Mesenchymal stem cell (in vitro differentiated cells and primary cell): ENCODE measurements around the gene MYO1D.
"Not testable (repeated sequence)": the region's sequence is repeated elsewhere in the genome, so short reads cannot be mapped to it uniquely, and the experiment has no call there.

ENCODE experiments used
- DNase-seq: peaks from one replicate; pipeline ENCODE4 v3.0.0-alpha.2; 2013
- H2AFZ ChIP-seq: one replicate; pipeline ENCODE4 v1.6.1; 2013; ENCODE audit warnings: low read depth, mild to moderate bottlenecking, control low read depth, inconsistent platforms, low read length, moderate library complexity
- H2AK5ac ChIP-seq: 2 replicates; pipeline ENCODE4 v1.6.1; 2013; ENCODE audit warnings: low read length, moderate library complexity, mild to moderate bottlenecking, inconsistent platforms; ENCODE audit not compliant: severe bottlenecking
- H2BK120ac ChIP-seq: one replicate; pipeline ENCODE4 v1.6.1; 2013; ENCODE audit warnings: low read depth, mild to moderate bottlenecking, inconsistent platforms, low read length, moderate library complexity
- H2BK12ac ChIP-seq, 2 experiments: one replicate each; pipeline ENCODE4 v1.6.1; 2013; ENCODE audit warnings: inconsistent platforms in 2 of 2, low read length in 2 of 2, mild to moderate bottlenecking in 2 of 2, moderate library complexity in 2 of 2, control low read depth in 1 of 2
- H2BK15ac ChIP-seq: one replicate; pipeline ENCODE4 v1.6.1; 2013; ENCODE audit warnings: mild to moderate bottlenecking, low read depth, inconsistent platforms; ENCODE audit not compliant: poor library complexity, severe bottlenecking
- H2BK5ac ChIP-seq: 2 replicates; pipeline ENCODE4 v1.6.1; 2013; ENCODE audit warnings: low read depth, mild to moderate bottlenecking, low read length, control low read depth, inconsistent platforms; ENCODE audit not compliant: poor library complexity, severe bottlenecking
- H3K14ac ChIP-seq, 2 experiments: one replicate each; pipeline ENCODE4 v1.6.1; 2013; ENCODE audit warnings: inconsistent platforms in 2 of 2, low read length in 2 of 2, control low read depth in 1 of 2, mild to moderate bottlenecking in 1 of 2, moderate library complexity in 1 of 2
- H3K18ac ChIP-seq, 2 experiments: one replicate each; pipeline ENCODE4 v1.6.1; 2013; ENCODE audit warnings: inconsistent platforms in 2 of 2, low read length in 2 of 2, control low read depth in 1 of 2, low read depth in 1 of 2, mild to moderate bottlenecking in 1 of 2
- H3K23ac ChIP-seq, 2 experiments: one replicate each; pipeline ENCODE4 v1.6.1; 2013; ENCODE audit warnings: inconsistent platforms in 2 of 2, low read length in 2 of 2, mild to moderate bottlenecking in 2 of 2, moderate library complexity in 2 of 2, control low read depth in 1 of 2
- H3K27ac ChIP-seq: 2 replicates; pipeline ENCODE4 v1.5.1; 2013; ENCODE audit warnings: mild to moderate bottlenecking, moderate library complexity, low read length, control low read depth, inconsistent platforms; ENCODE audit not compliant: poor library complexity, severe bottlenecking
- H3K27me3 ChIP-seq, 2 experiments: 2 replicates each; pipeline versions ENCODE4 v1.6.1 to v1.7.0; 2013; ENCODE audit warnings: low read length in 2 of 2, mild to moderate bottlenecking in 2 of 2, moderate library complexity in 2 of 2, control low read depth in 1 of 2, inconsistent platforms in 1 of 2; ENCODE audit not compliant: control insufficient read depth in 1 of 2, insufficient read depth in 1 of 2
- H3K36me3 ChIP-seq, 2 experiments: 2 replicates each; pipeline versions ENCODE4 v1.6.1 to v1.7.0; 2013; ENCODE audit warnings: low read length in 2 of 2, control low read depth in 1 of 2, inconsistent platforms in 1 of 2, low read depth in 1 of 2, mild to moderate bottlenecking in 1 of 2; ENCODE audit not compliant: insufficient read depth in 2 of 2, control insufficient read depth in 1 of 2
- H3K4ac ChIP-seq, 2 experiments: one replicate each; pipeline ENCODE4 v1.6.1; 2013; ENCODE audit warnings: inconsistent platforms in 2 of 2, low read length in 2 of 2, mild to moderate bottlenecking in 2 of 2, moderate library complexity in 2 of 2, control low read depth in 1 of 2, low read depth in 1 of 2
- H3K4me1 ChIP-seq: 2 replicates; pipeline ENCODE4 v1.6.1; 2013; ENCODE audit warnings: low read depth, low read length, control low read depth; ENCODE audit not compliant: control insufficient read depth, insufficient read depth
- H3K4me2 ChIP-seq: 2 replicates; pipeline ENCODE4 v1.6.1; 2013; ENCODE audit warnings: low read length, mild to moderate bottlenecking, inconsistent platforms; ENCODE audit not compliant: poor library complexity, severe bottlenecking
- H3K4me3 ChIP-seq, 2 experiments: 2 replicates each; pipeline versions ENCODE4 v1.5.1 to v1.7.0; 2013; ENCODE audit warnings: low read length in 2 of 2, mild to moderate bottlenecking in 2 of 2, control low read depth in 1 of 2, low read depth in 1 of 2; ENCODE audit not compliant: insufficient read depth in 1 of 2
- H3K79me1 ChIP-seq: replicated peaks from 2 replicates; pipeline ENCODE4 v1.6.1; 2013; ENCODE audit warnings: mild to moderate bottlenecking, control low read depth, low read length, inconsistent platforms; ENCODE audit not compliant: poor library complexity, severe bottlenecking
- H3K9ac ChIP-seq: 2 replicates; pipeline ENCODE4 v1.7.0; 2013; ENCODE audit warnings: mild to moderate bottlenecking, low read length, moderate library complexity
- H3K9me3 ChIP-seq: 2 replicates; pipeline ENCODE4 v1.7.0; 2013; ENCODE audit warnings: mild to moderate bottlenecking, low read length; ENCODE audit not compliant: control insufficient read depth
- H4K8ac ChIP-seq: one replicate; pipeline ENCODE4 v1.6.1; 2013; ENCODE audit warnings: inconsistent platforms, mild to moderate bottlenecking, low read length, moderate library complexity
- H4K91ac ChIP-seq: one replicate; pipeline ENCODE4 v1.6.1; 2013; ENCODE audit warnings: mild to moderate bottlenecking, low read length, inconsistent platforms
- WGBS: methylation state at CpG from one replicate; pipeline ENCODE4 v1.1.7; 2013; ENCODE audit warnings: mixed read lengths; 5-methylcytosine and 5-hydroxymethylcytosine counted together

Gene MYO1D

DNA sequence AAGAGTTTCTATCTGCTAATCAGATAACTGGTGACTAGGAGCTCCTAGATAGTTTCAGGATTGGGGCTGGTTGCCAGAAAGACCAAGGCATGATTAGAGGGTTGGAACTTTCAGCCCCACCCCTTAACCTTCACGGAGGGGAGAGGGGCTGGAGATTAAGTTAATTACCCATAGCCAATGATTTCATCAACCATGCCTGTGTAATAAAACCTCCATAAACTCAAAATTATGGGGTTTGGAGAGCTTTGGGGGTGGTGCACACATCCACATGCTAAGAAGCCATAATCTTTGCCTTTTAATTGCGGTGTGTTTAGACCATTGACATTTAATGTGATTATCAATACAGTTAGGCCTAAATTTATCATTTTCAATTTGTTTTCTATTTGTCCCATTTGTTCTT, 228.5 kb downstream of the MYO1D start:
- no peak overlapping the region for H2BK12ac ChIP-seq
- H3K4me3 ChIP-seq = no peak overlapping the region
- H2BK120ac ChIP-seq = no peak overlapping the region
- peaks cover 0 to 69% of the 10 kb centered on the region in 2 experiments for H3K36me3 ChIP-seq
- no peak overlapping the region for H2AK5ac ChIP-seq
- H3K4ac ChIP-seq = no peak overlapping the region
- no peak overlapping the region for H2BK5ac ChIP-seq
- H3K4me1 ChIP-seq = no peaks in the 10 kb centered on the region
- no peak for DNase-seq
- no peak overlapping the region for H3K4me2 ChIP-seq
- H3K9ac ChIP-seq = no peak overlapping the region
- H2BK15ac ChIP-seq = no peak overlapping the region
- H4K91ac ChIP-seq = no peak overlapping the region
- peaks cover 23% of the 10 kb centered on the region for H3K9me3 ChIP-seq
- WGBS = no CpG with 5 or more reads among the region's 2 CpGs
- no peak overlapping the region for H3K14ac ChIP-seq
- H4K8ac ChIP-seq = no peak overlapping the region
- H3K18ac ChIP-seq = no peak overlapping the region
- no peak overlapping the region for H3K27ac ChIP-seq
- H3K23ac ChIP-seq = no peak overlapping the region
- H3K79me1 ChIP-seq = no peaks in the 10 kb centered on the region
- H3K27me3 ChIP-seq = no peaks in the 10 kb centered on the region
- H2AFZ ChIP-seq = no peak overlapping the region

- no peak overlapping the region for H3K4me2 ChIP-seq
- H2AFZ ChIP-seq = no peak overlapping the region
- H2BK12ac ChIP-seq = no peak overlapping the region
- no peak overlapping the region for H2AK5ac ChIP-seq
- H2BK5ac ChIP-seq = no peak overlapping the region
- H3K4me1 ChIP-seq = no peaks in the 10 kb centered on the region
- H3K9me3 ChIP-seq = peaks cover 23% of the 10 kb centered on the region
- H3K23ac ChIP-seq = no peak overlapping the region
- WGBS = 98% methylated on average over 2 of the region's 2 CpGs
- H3K4me3 ChIP-seq = no peak overlapping the region
- H4K8ac ChIP-seq = no peak overlapping the region
- no peak overlapping the region for H2BK15ac ChIP-seq
- H3K36me3 ChIP-seq = peaks cover 0 to 56% of the 10 kb centered on the region in 2 experiments
- no peak for DNase-seq
- no peak overlapping the region for H3K27ac ChIP-seq
- H4K91ac ChIP-seq = no peak overlapping the region
- H2BK120ac ChIP-seq = no peak overlapping the region
- H3K14ac ChIP-seq = no peak overlapping the region
- no peaks in the 10 kb centered on the region for H3K27me3 ChIP-seq
- no peak overlapping the region for H3K9ac ChIP-seq
- H3K4ac ChIP-seq = no peak overlapping the region
- H3K18ac ChIP-seq = no peak overlapping the region
- H3K79me1 ChIP-seq = no peaks in the 10 kb centered on the region
Measured at GRCh38 chr17:32646941-32647340, 230.0 kb downstream of the MYO1D start.

- H3K4me1 ChIP-seq = not testable (repeated sequence)
- WGBS = 93% methylated on average over 2 of the region's 2 CpGs
Measured at GRCh38 chr17:32641514-32641913, 235.4 kb downstream of the MYO1D start.

GRCh38 chr17:32636598-32637218, 240.2 kb downstream of the MYO1D start:
- Histone ChIP-seq H2BK120ac (no peak overlapping the region), H3K14ac (no peak overlapping the region), H3K23ac (no peak overlapping the region), H2AFZ (no peak overlapping the region), H3K18ac (no peak overlapping the region), H3K27ac (no peak overlapping the region), H4K91ac (no peak overlapping the region), H3K9me3 (no peaks in the 10 kb centered on the region), H3K4me1 (no peaks in the 10 kb centered on the region), H3K79me1 (no peaks in the 10 kb centered on the region), H2BK15ac (no peak overlapping the region), H2AK5ac (no peak overlapping the region), H4K8ac (no peak overlapping the region), H3K36me3 (peaks cover 0 to 23% of the 10 kb centered on the region in 2 experiments), H3K9ac (no peak overlapping the region), H3K4me2 (no peak overlapping the region), H3K4ac (no peak overlapping the region), H3K27me3 (no peaks in the 10 kb centered on the region), H3K4me3 (no peak overlapping the region), H2BK5ac (no peak overlapping the region), H2BK12ac (no peak overlapping the region)
- no CpG with 5 or more reads among the region's 5 CpGs for WGBS
- no peak for DNase-seq

More at GRCh38 chr17:32641514-32641913, 235.4 kb downstream of the MYO1D start:
- H3K9me3 ChIP-seq, H2BK12ac ChIP-seq, H3K4me2 ChIP-seq, DNase-seq, H2BK120ac ChIP-seq, H3K27ac ChIP-seq, H3K4me3 ChIP-seq, H3K18ac ChIP-seq, H3K23ac ChIP-seq, H2BK15ac ChIP-seq, H2BK5ac ChIP-seq, H4K8ac ChIP-seq, H3K9ac ChIP-seq, H3K79me1 ChIP-seq, H2AFZ ChIP-seq, H3K14ac ChIP-seq, H3K4ac ChIP-seq, H3K27me3 ChIP-seq, H4K91ac ChIP-seq, H2AK5ac ChIP-seq: not testable (repeated sequence)
- peaks cover 0 to 29% of the 10 kb centered on the region in 2 experiments for H3K36me3 ChIP-seq
